Adrenal gland (tissue), 12 donors: ENCODE data around the gene FLYWCH2. TPM values are rescaled to one million over a fixed set of nuclear protein-coding genes. Genes with fewer than 3 reads are reported as not detected.
"Not testable (repeated sequence)": the region's sequence is repeated elsewhere in the genome, so short reads cannot be mapped to it uniquely, and the experiment has no call there.

Source experiments
- DNase-seq, 7 donors: peaks; one replicate each; pipeline ENCODE4 v3.0.0-alpha.2; 2019 to 2020
- H3K27ac ChIP-seq, 5 donors: fragments of 200-600 bp; sonication (generic) in 4 of 5; 1 replicate in 3 of 5; 2 replicates in 2 of 5; pipeline versions ENCODE4 v1.5.1 to v1.8.0; 2016 to 2020; ENCODE audit warnings: mild to moderate bottlenecking in 1 of 5
- H3K27me3 ChIP-seq: fragments of 200-600 bp; 2 replicates; pipeline ENCODE4 v1.8.0; 2021
- H3K36me3 ChIP-seq, 2 donors: fragments of 200-600 bp; replicated peaks in 1 of 2; 1 replicate in 1 of 2; 2 replicates in 1 of 2; pipeline versions ENCODE4 v1.5.1 to v1.8.0; 2018 to 2022
- H3K4me1 ChIP-seq, 2 donors: fragments of 200-600 bp; replicated peaks in 1 of 2; 1 replicate in 1 of 2; 2 replicates in 1 of 2; pipeline versions ENCODE4 v1.5.1 to v1.8.0; 2018 to 2021
- H3K4me3 ChIP-seq, 4 donors: fragments of 200-600 bp; sonication (generic) in 3 of 4; one replicate each; pipeline ENCODE4 v1.5.1; 2016 to 2018
- H3K9me3 ChIP-seq, 3 donors: fragments of 200-600 bp; sonication (generic) in 1 of 3; replicated peaks in 1 of 3; 1 replicate in 2 of 3; 2 replicates in 1 of 3; pipeline versions ENCODE4 v1.5.1 to v1.8.0; 2016 to 2021
- POLR2A ChIP-seq, 2 donors: fragments of 450-650 bp; IDR thresholded peaks; one replicate each; pipeline ENCODE4 v1.6.1; 2017; ENCODE audit warnings: antibody characterized with exemption in 2 of 2, mild to moderate bottlenecking in 2 of 2, moderate library complexity in 1 of 2
- WGBS, 4 donors: extraction: QIAGEN DNeasy Blood & Tissue Kit in 2 of 4; methylation state at CpG; one replicate each; pipeline versions ENCODE4 v1.1.5 to v1.1.7; 2013 to 2017; 5-methylcytosine and 5-hydroxymethylcytosine counted together
- intact Hi-C, 2 donors: fragments of 100-400 bp; cut with DNase I; formaldehyde crosslinking; loops; one replicate each; pipeline versions ENCODE4 v1.14.1 to v1.15.0; 2022 to 2023
- polyA plus RNA-seq, 3 donors: library from polyadenylated mRNA; stranded (reverse); fragments of 200-250 nt in 2 of 3; fragments of 350-450 nt in 1 of 3; fragmentation: Illumina TruSeq in 1 of 3; extraction: RNeasy Lipid Tissue Mini Kit (QIAGEN cat#74804) in 1 of 3; gene quantifications; one replicate each; pipeline ENCODE4 v1.2.3, GENCODE V29; 2013 to 2014
- total RNA-seq, 9 donors: library from RNA; depleted of rRNA in 4 of 9; stranded (reverse); fragments of >200 nt in 4 of 9; fragments of 120-200 nt in 1 of 9; fragmentation: NEBNext Ultra II Directional in 1 of 9; extraction: Animal tissue kit (Norgen Biotek cat#: 25700) in 1 of 9; gene quantifications; one replicate each; pipeline versions ENCODE4 v1.1.0 to v1.2.4, GENCODE V29; 2013 to 2023
- TF ChIP-seq, protein P1 (sequence below), 6 experiments: fragments of 450-650 bp in 4 of 6; fragments of 200-600 bp in 2 of 6; sonication (generic) in 1 of 6; IDR thresholded peaks; 1 replicate in 5 of 6; 2 replicates in 1 of 6; pipeline versions ENCODE4 v1.5.1 to v1.8.0; 2016 to 2021; ENCODE audit warnings: antibody characterized with exemption in 6 of 6, mild to moderate bottlenecking in 2 of 6, moderate library complexity in 1 of 6
- donor health status: healthy with polysubstance abuse.
- donor health status: Bipolar disorder and iron deficiency.
- donor health status: DM: yes; HTN: yes; CAD: no.
- donor health status: DM: no; HTN: no; CAD: no.
- donor health status: DM: no; HTN: no; CAD: no.
- donor health status: DM: yes; HTN: yes; CAD: no.

Gene FLYWCH2
- total and polyA plus RNA-seq, 12 donors = 16.7 to 232 (median 59.7) TPM

DNA sequence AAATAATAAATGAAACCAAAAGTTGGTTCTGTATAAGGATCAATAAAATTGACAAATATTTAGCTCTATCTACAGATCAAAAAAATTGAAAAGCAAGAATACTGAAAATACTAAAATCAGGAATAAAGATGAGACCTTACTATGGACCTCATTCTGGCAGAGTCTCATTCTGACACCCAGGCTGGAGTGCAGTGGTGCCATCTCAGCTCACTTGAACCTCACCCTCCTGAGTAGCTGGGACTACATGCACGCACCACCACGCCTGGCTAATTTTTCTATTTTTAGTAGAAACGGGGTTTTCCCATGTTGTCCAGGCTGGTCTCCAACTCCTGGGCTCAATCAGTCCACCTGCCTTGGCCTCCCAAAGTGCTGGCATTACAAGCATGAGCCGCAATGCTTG, 59.0 kb downstream of the FLYWCH2 start:
- H3K27me3 ChIP-seq = no peaks in the 10 kb centered on the region
- no peak overlapping the region for H3K4me3 ChIP-seq
- WGBS, 4 donors = 85 to 94% (median 89%) methylated on average over 4 of the region's 4 CpGs
- intact Hi-C loops = no loop called here
- no peaks in the 10 kb centered on the region for H3K4me1 ChIP-seq
- H3K36me3 ChIP-seq = peaks cover 0 to 44% of the 10 kb centered on the region in 2 donors
- TF ChIP-seq POLR2A (IDR thresholded peaks at IDR 0.05) = no peak
- TF ChIP-seq, protein P1, sequence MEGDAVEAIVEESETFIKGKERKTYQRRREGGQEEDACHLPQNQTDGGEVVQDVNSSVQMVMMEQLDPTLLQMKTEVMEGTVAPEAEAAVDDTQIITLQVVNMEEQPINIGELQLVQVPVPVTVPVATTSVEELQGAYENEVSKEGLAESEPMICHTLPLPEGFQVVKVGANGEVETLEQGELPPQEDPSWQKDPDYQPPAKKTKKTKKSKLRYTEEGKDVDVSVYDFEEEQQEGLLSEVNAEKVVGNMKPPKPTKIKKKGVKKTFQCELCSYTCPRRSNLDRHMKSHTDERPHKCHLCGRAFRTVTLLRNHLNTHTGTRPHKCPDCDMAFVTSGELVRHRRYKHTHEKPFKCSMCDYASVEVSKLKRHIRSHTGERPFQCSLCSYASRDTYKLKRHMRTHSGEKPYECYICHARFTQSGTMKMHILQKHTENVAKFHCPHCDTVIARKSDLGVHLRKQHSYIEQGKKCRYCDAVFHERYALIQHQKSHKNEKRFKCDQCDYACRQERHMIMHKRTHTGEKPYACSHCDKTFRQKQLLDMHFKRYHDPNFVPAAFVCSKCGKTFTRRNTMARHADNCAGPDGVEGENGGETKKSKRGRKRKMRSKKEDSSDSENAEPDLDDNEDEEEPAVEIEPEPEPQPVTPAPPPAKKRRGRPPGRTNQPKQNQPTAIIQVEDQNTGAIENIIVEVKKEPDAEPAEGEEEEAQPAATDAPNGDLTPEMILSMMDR (IDR thresholded peaks at IDR 0.05) = no peak
- H3K27ac ChIP-seq = no peak overlapping the region
- DNase-seq = no peak
- no peaks in the 10 kb centered on the region for H3K9me3 ChIP-seq

DNA sequence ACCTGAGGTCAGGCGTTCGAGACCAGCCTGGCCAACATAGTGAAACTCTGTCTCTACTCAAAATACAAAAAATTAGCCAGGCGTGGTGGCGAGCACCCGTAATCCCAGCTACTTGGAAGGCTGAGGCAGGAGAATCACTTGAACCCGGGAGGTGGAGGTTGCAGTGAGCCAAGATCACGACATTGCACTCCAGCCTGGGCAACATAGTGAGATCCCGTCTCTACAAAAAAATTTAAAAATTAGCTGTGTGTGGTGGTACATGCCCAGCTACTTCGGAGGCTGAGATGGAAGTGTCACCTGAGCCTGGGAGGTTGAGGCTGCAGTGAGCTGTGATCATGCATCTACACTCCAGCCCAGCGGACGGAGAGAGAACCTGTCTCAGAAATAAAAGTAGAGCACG, 60.7 kb downstream of the FLYWCH2 start:
- H3K27ac ChIP-seq, DNase-seq, H3K4me1 ChIP-seq, intact Hi-C loops, H3K27me3 ChIP-seq, H3K9me3 ChIP-seq, H3K4me3 ChIP-seq: not testable (repeated sequence)
- WGBS, 4 donors = 79 to 88% (median 85%) methylated on average over 12 of the region's 12 CpGs
- peaks cover 0 to 28% of the 10 kb centered on the region in 2 donors for H3K36me3 ChIP-seq

DNA sequence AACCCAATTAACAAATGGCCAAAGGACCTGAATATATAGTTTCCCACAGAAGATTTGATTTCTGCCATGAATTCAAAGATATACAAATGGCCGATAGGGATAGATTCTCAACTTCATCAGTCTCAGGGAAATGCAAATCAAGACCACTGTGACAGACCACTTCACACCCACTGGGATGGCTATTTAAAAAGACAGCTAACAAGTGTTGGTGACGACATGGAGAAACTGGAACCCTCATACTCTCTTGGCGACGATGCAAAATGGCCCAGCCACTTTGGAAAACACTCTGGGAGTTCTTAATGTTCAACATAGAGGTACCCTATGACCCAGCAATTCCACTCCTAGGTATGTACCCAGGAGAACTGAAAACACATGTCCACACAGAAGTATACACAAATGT, 63.6 kb downstream of the FLYWCH2 start:
- no peak for TF ChIP-seq POLR2A (IDR thresholded peaks at IDR 0.05)
- TF ChIP-seq, protein P1 (IDR thresholded peaks at IDR 0.05) = no peak
- H3K9me3 ChIP-seq = no peaks in the 10 kb centered on the region
- intact Hi-C loops = no loop called here
- 94 to 97% (median 96%) methylated on average over 4 of the region's 4 CpGs for WGBS, 4 donors
- H3K4me3 ChIP-seq = no peak overlapping the region
- H3K4me1 ChIP-seq = no peaks in the 10 kb centered on the region
- no peaks in the 10 kb centered on the region for H3K27me3 ChIP-seq
- H3K27ac ChIP-seq = no peak overlapping the region
- peaks cover 0 to 4% of the 10 kb centered on the region in 2 donors for H3K36me3 ChIP-seq
- no peak for DNase-seq

Other genes with a start within 250 kb of the FLYWCH2 start
- 10 to 100 TPM; 14.0 to 81.5 (median 18.8) TPM for gene KCTD5, start 200.7 kb upstream of the FLYWCH2 start, total RNA-seq
- gene KCTD5, start 200.7 kb upstream of the FLYWCH2 start, polyA plus RNA-seq = 10 to 100 TPM; 11.0 to 21.8 (median 13.4) TPM
- 1 to 10 TPM in 5 of 9 donors, under 1 TPM in 3, not detected in 1; 0.33 to 2.1 (median 1.4) TPM for gene PRSS27, start 163.0 kb upstream of the FLYWCH2 start, total RNA-seq
- gene PRSS27, start 163.0 kb upstream of the FLYWCH2 start, polyA plus RNA-seq = 1 to 10 TPM in 2 of 3 donors, not detected in 1; 2.6 to 2.7 TPM
- gene SRRM2, start 130.6 kb upstream of the FLYWCH2 start, total RNA-seq = 100 to 1,000 TPM in 8 of 9 donors, 10 to 100 TPM in 1; 81.7 to 848 (median 294) TPM
- gene SRRM2, start 130.6 kb upstream of the FLYWCH2 start, polyA plus RNA-seq = 1,000 to 10,000 TPM in 1 of 3 donors, 100 to 1,000 TPM in 2; 289 to 3,120 (median 744) TPM
- 100 to 1,000 TPM in 8 of 9 donors, 10 to 100 TPM in 1; 98.2 to 730 (median 323) TPM for gene ELOB, start 105.9 kb upstream of the FLYWCH2 start, total RNA-seq
- gene ELOB, start 105.9 kb upstream of the FLYWCH2 start, polyA plus RNA-seq = 1,000 to 10,000 TPM in 1 of 3 donors, 100 to 1,000 TPM in 1, 10 to 100 TPM in 1; 72.7 to 1,030 (median 891) TPM
- gene PRSS33, start 95.7 kb upstream of the FLYWCH2 start, total RNA-seq = not detected
- gene PRSS33, start 95.7 kb upstream of the FLYWCH2 start, polyA plus RNA-seq = not detected
- not detected for gene PRSS41, start 84.7 kb upstream of the FLYWCH2 start, total RNA-seq
- gene PRSS41, start 84.7 kb upstream of the FLYWCH2 start, polyA plus RNA-seq = not detected
- under 1 TPM in 3 of 9 donors, not detected in 6; 0.72 to 0.88 (median 0.83) TPM for gene PRSS21, start 66.0 kb upstream of the FLYWCH2 start, total RNA-seq
- gene PRSS21, start 66.0 kb upstream of the FLYWCH2 start, polyA plus RNA-seq = 1 to 10 TPM in 1 of 3 donors, under 1 TPM in 2; 0.20 to 2.6 (median 0.98) TPM
- gene ZG16B, start 52.9 kb upstream of the FLYWCH2 start, total RNA-seq = 100 to 1,000 TPM in 1 of 9 donors, 1 to 10 TPM in 3, under 1 TPM in 3, not detected in 2; 0.41 to 119 (median 1.2) TPM
- gene ZG16B, start 52.9 kb upstream of the FLYWCH2 start, polyA plus RNA-seq = under 1 TPM in 2 of 3 donors, not detected in 1; 0.35 to 0.81 TPM
- under 1 TPM in 2 of 9 donors, not detected in 7; 0.32 to 0.41 TPM for gene PRSS22, start 25.0 kb upstream of the FLYWCH2 start, total RNA-seq
- under 1 TPM in 1 of 3 donors, not detected in 2; 0.07 TPM for gene PRSS22, start 25.0 kb upstream of the FLYWCH2 start, polyA plus RNA-seq
- 10 to 100 TPM; 13.6 to 89.8 (median 46.4) TPM for gene FLYWCH1, start 28.7 kb downstream of the FLYWCH2 start, total RNA-seq
- gene FLYWCH1, start 28.7 kb downstream of the FLYWCH2 start, polyA plus RNA-seq = 10 to 100 TPM in 2 of 3 donors, 1 to 10 TPM in 1; 3.3 to 79.7 (median 55.6) TPM
- not detected for gene KREMEN2, start 81.1 kb downstream of the FLYWCH2 start, total RNA-seq
- gene KREMEN2, start 81.1 kb downstream of the FLYWCH2 start, polyA plus RNA-seq = not detected
- gene PAQR4, start 86.1 kb downstream of the FLYWCH2 start, total RNA-seq = 10 to 100 TPM in 7 of 9 donors, 1 to 10 TPM in 2; 7.4 to 17.0 (median 13.2) TPM
- gene PAQR4, start 86.1 kb downstream of the FLYWCH2 start, polyA plus RNA-seq = 10 to 100 TPM in 1 of 3 donors, 1 to 10 TPM in 2; 4.1 to 14.6 (median 8.1) TPM
- gene PKMYT1, start 97.2 kb downstream of the FLYWCH2 start, total RNA-seq = 1 to 10 TPM in 8 of 9 donors, under 1 TPM in 1; 0.46 to 7.0 (median 2.9) TPM
- gene PKMYT1, start 97.2 kb downstream of the FLYWCH2 start, polyA plus RNA-seq = 1 to 10 TPM; 1.0 to 3.7 (median 2.0) TPM
- gene CLDN9, start 129.7 kb downstream of the FLYWCH2 start, total RNA-seq = under 1 TPM in 2 of 9 donors, not detected in 7; 0.28 to 0.31 TPM
- gene CLDN9, start 129.7 kb downstream of the FLYWCH2 start, polyA plus RNA-seq = 1 to 10 TPM in 1 of 3 donors, under 1 TPM in 1, not detected in 1; 0.34 to 1.4 TPM
- under 1 TPM in 2 of 9 donors, not detected in 7; 0.46 to 0.47 TPM for gene CLDN6, start 135.0 kb downstream of the FLYWCH2 start, total RNA-seq
- not detected for gene CLDN6, start 135.0 kb downstream of the FLYWCH2 start, polyA plus RNA-seq
- 100 to 1,000 TPM in 2 of 9 donors, 10 to 100 TPM in 6, 1 to 10 TPM in 1; 8.8 to 175 (median 42.5) TPM for gene TNFRSF12A, start 137.2 kb downstream of the FLYWCH2 start, total RNA-seq
- 100 to 1,000 TPM in 1 of 3 donors, 10 to 100 TPM in 2; 41.8 to 124 (median 60.9) TPM for gene TNFRSF12A, start 137.2 kb downstream of the FLYWCH2 start, polyA plus RNA-seq
- gene HCFC1R1, start 140.7 kb downstream of the FLYWCH2 start, total RNA-seq = 100 to 1,000 TPM in 1 of 9 donors, 10 to 100 TPM in 8; 35.4 to 138 (median 62.7) TPM
- 100 to 1,000 TPM in 2 of 3 donors, 10 to 100 TPM in 1; 29.7 to 609 (median 462) TPM for gene HCFC1R1, start 140.7 kb downstream of the FLYWCH2 start, polyA plus RNA-seq
- gene THOC6, start 140.8 kb downstream of the FLYWCH2 start, total RNA-seq = 10 to 100 TPM; 14.9 to 24.3 (median 17.3) TPM
- gene THOC6, start 140.8 kb downstream of the FLYWCH2 start, polyA plus RNA-seq = 100 to 1,000 TPM in 1 of 3 donors, 10 to 100 TPM in 1, 1 to 10 TPM in 1; 9.0 to 107 (median 78.6) TPM
- under 1 TPM in 2 of 9 donors, not detected in 7; 0.14 to 0.31 TPM for gene BICDL2, start 153.7 kb downstream of the FLYWCH2 start, total RNA-seq
- gene BICDL2, start 153.7 kb downstream of the FLYWCH2 start, polyA plus RNA-seq = under 1 TPM in 2 of 3 donors, not detected in 1; 0.20 to 0.24 TPM
- under 1 TPM in 8 of 9 donors, not detected in 1; 0.11 to 0.65 (median 0.35) TPM for gene MMP25, start 163.3 kb downstream of the FLYWCH2 start, total RNA-seq
- gene MMP25, start 163.3 kb downstream of the FLYWCH2 start, polyA plus RNA-seq = 1 to 10 TPM in 1 of 3 donors, under 1 TPM in 2; 0.09 to 3.1 (median 0.47) TPM
- gene IL32, start 182.4 kb downstream of the FLYWCH2 start, total RNA-seq = 100 to 1,000 TPM in 1 of 9 donors, 10 to 100 TPM in 6, 1 to 10 TPM in 2; 3.9 to 106 (median 22.0) TPM
- 100 to 1,000 TPM in 2 of 3 donors, 10 to 100 TPM in 1; 19.9 to 127 (median 118) TPM for gene IL32, start 182.4 kb downstream of the FLYWCH2 start, polyA plus RNA-seq
- gene ZSCAN10, start 216.1 kb downstream of the FLYWCH2 start, total RNA-seq = under 1 TPM in 3 of 9 donors, not detected in 6; 0.11 to 0.50 (median 0.15) TPM
- under 1 TPM in 1 of 3 donors, not detected in 2; 0.13 TPM for gene ZSCAN10, start 216.1 kb downstream of the FLYWCH2 start, polyA plus RNA-seq
- gene ZNF205, start 229.4 kb downstream of the FLYWCH2 start, total RNA-seq = 10 to 100 TPM in 8 of 9 donors, 1 to 10 TPM in 1; 6.3 to 25.5 (median 13.3) TPM
- gene ZNF205, start 229.4 kb downstream of the FLYWCH2 start, polyA plus RNA-seq = 10 to 100 TPM in 2 of 3 donors, 1 to 10 TPM in 1; 3.8 to 86.1 (median 33.9) TPM